Upper lobe of left lung (tissue), 6 donors: Measurements from ENCODE around the gene IFI44L. TPM values are rescaled to one million over a fixed set of nuclear protein-coding genes. Genes with fewer than 3 reads are reported as not detected.

ENCODE experiments used
- ATAC-seq, 2 donors: fragments of 200-7000 bp; cut with Tn5 transposase; one replicate each; pipeline ENCODE4 v1.9.1; 2022; ENCODE audit warnings: mild to moderate bottlenecking in 2 of 2, moderate library complexity in 2 of 2; ENCODE audit not compliant: low FRiP score in 2 of 2
- DNase-seq, 2 donors: peaks; one replicate each; pipeline ENCODE4 v3.0.0-alpha.2; 2019 to 2020
- H3K27ac ChIP-seq, 4 donors: fragments of 200-600 bp; sonication (generic); one replicate each; pipeline ENCODE4 v1.5.1; 2016 to 2019
- H3K27me3 ChIP-seq, 4 donors: fragments of 200-600 bp; sonication (generic); one replicate each; pipeline ENCODE4 v1.5.1; 2017 to 2019
- H3K36me3 ChIP-seq, 4 donors: fragments of 200-600 bp; sonication (generic); one replicate each; pipeline ENCODE4 v1.5.1; 2016 to 2019
- H3K4me1 ChIP-seq, 4 donors: fragments of 200-600 bp; sonication (generic); one replicate each; pipeline ENCODE4 v1.5.1; 2018 to 2019
- H3K4me3 ChIP-seq, 4 donors: fragments of 200-600 bp; sonication (generic); one replicate each; pipeline ENCODE4 v1.5.1; 2017 to 2019; ENCODE audit warnings: mild to moderate bottlenecking in 2 of 4, moderate library complexity in 1 of 4
- H3K9me3 ChIP-seq, 4 donors: fragments of 200-600 bp; sonication (generic); one replicate each; pipeline ENCODE4 v1.5.1; 2018 to 2019
- CTCF ChIP-seq, 6 experiments: fragments of 450-650 bp in 4 of 6; fragments of 200-600 bp in 2 of 6; sonication (generic) in 2 of 6; IDR thresholded peaks; one replicate each; pipeline ENCODE4 v1.5.1; 2016 to 2019; ENCODE audit warnings: antibody characterized with exemption in 6 of 6
- EP300 ChIP-seq, 4 donors: sonication (generic); formaldehyde crosslinking; IDR thresholded peaks; one replicate each; pipeline ENCODE4 v1.5.1; 2017; ENCODE audit warnings: antibody characterized with exemption in 4 of 4, control low read depth in 2 of 4
- POLR2A ChIP-seq, 4 donors: fragments of 450-650 bp; IDR thresholded peaks; one replicate each; pipeline ENCODE4 v1.5.1; 2016 to 2017; ENCODE audit warnings: antibody characterized with exemption in 4 of 4, mild to moderate bottlenecking in 2 of 4
- POLR2AphosphoS5 ChIP-seq, 2 donors: sonication (generic); formaldehyde crosslinking; IDR thresholded peaks; one replicate each; pipeline ENCODE4 v1.5.1; 2017; ENCODE audit warnings: antibody characterized with exemption in 2 of 2
- WGBS, 2 donors: methylation state at CpG; one replicate each; pipeline ENCODE4 v1.1.5; 2017 to 2018; 5-methylcytosine and 5-hydroxymethylcytosine counted together
- total RNA-seq, 6 donors: library from RNA; depleted of rRNA in 4 of 6; stranded (reverse); fragments of >200 nt in 4 of 6; gene quantifications; one replicate each; pipeline versions ENCODE4 v1.1.0 to v1.2.1, GENCODE V29; 2016 to 2021
- donor health status: DM: no; HTN: no; CAD: no; lungs with moderate emphysema.
- donor health status: DM: no; HTN: yes; CAD: no; lungs with severe emphysema.

IFI44L gene
- total RNA-seq, 6 donors from 2014 or later: 6.1 to 29.3 (median 18.3) TPM

GRCh38 chr1:78591971-78592370, 28.3 kb upstream of the IFI44L start:
- H3K27ac ChIP-seq: no peak overlapping the region
- WGBS, 2 donors: 55 to 63% methylated on average over 4 of the region's 4 CpGs
- no peaks in the 10 kb centered on the region for H3K27me3 ChIP-seq
- H3K36me3 ChIP-seq: no peaks in the 10 kb centered on the region
- peaks cover 0 to 8% (median 3%) of the 10 kb centered on the region in 4 donors for H3K9me3 ChIP-seq
- H3K4me3 ChIP-seq: no peak overlapping the region
- ATAC-seq: peak in 1 of 2 donors; percentile 39
- no peak for DNase-seq
- TF ChIP-seq CTCF (IDR thresholded peaks at IDR 0.05): no peak
- no peak for TF ChIP-seq POLR2A (IDR thresholded peaks at IDR 0.05)
- TF ChIP-seq POLR2AphosphoS5 (IDR thresholded peaks at IDR 0.05): no peak
- no peak for TF ChIP-seq EP300 (IDR thresholded peaks at IDR 0.05)
- no peaks in the 10 kb centered on the region for H3K4me1 ChIP-seq

DNA sequence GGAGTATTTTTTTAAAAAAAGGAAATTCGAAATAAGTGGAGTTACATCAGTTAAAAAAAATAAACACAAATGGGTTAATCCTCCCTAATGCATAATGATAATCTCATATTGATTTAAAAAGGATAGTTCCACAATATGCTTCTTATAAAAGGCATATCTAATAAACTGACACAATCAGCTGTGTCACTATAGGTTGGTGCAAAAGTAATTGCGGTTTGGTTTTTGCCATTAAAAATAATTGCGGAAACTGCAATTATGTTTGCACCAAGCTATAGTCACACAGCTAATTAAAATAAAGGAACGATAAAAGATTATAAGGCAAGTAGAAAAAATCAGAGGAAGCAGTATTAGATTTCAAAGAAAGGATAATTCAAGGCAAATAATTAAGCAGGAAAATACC, 21.0 kb upstream of the IFI44L start:
- DNase-seq (no peak), ATAC-seq (no peak)
- Histone ChIP-seq H3K36me3 (no peaks in the 10 kb centered on the region), H3K4me1 (no peaks in the 10 kb centered on the region), H3K27ac (no peak overlapping the region), H3K4me3 (no peak overlapping the region), H3K9me3 (peaks cover 0 to 7% (median 3%) of the 10 kb centered on the region in 4 donors), H3K27me3 (no peaks in the 10 kb centered on the region)
- 64 to 71% methylated on average over 4 of the region's 4 CpGs for WGBS, 2 donors
- TF ChIP-seq CTCF (IDR thresholded peaks at IDR 0.05) (no peak), POLR2AphosphoS5 (IDR thresholded peaks at IDR 0.05) (no peak), POLR2A (IDR thresholded peaks at IDR 0.05) (no peak), EP300 (IDR thresholded peaks at IDR 0.05) (no peak)

GRCh38 chr1:78601068-78601467, 19.2 kb upstream of the IFI44L start:
- Histone ChIP-seq H3K27me3 (no peaks in the 10 kb centered on the region), H3K27ac (no peak overlapping the region), H3K4me1 (no peaks in the 10 kb centered on the region), H3K36me3 (no peaks in the 10 kb centered on the region), H3K4me3 (no peak overlapping the region), H3K9me3 (no peaks in the 10 kb centered on the region)
- TF ChIP-seq EP300 (IDR thresholded peaks at IDR 0.05) (no peak), CTCF (IDR thresholded peaks at IDR 0.05) (no peak), POLR2A (IDR thresholded peaks at IDR 0.05) (no peak)
- WGBS, 2 donors: 25 to 29% methylated on average over 1 of the region's 1 CpG
- no peak for DNase-seq
- ATAC-seq: no peak

- ATAC-seq: no peak
- H3K27ac ChIP-seq: no peak overlapping the region
- peaks cover 0 to 9% (median 0%) of the 10 kb centered on the region in 4 donors for H3K4me1 ChIP-seq
- no peaks in the 10 kb centered on the region for H3K36me3 ChIP-seq
- no peak for DNase-seq
- WGBS, 2 donors: 78 to 93% methylated on average over 1 of the region's 1 CpG
- H3K4me3 ChIP-seq: no peak overlapping the region
- no peaks in the 10 kb centered on the region for H3K9me3 ChIP-seq
- no peak for TF ChIP-seq POLR2AphosphoS5 (IDR thresholded peaks at IDR 0.05)
- no peaks in the 10 kb centered on the region for H3K27me3 ChIP-seq
Measured at GRCh38 chr1:78603206-78603605, 17.0 kb upstream of the IFI44L start.

- Histone ChIP-seq H3K27me3 (no peaks in the 10 kb centered on the region), H3K9me3 (no peaks in the 10 kb centered on the region), H3K4me3 (no peak overlapping the region), H3K4me1 (peaks cover 0 to 9% (median 0%) of the 10 kb centered on the region in 4 donors), H3K27ac (no peak overlapping the region), H3K36me3 (no peaks in the 10 kb centered on the region)
- DNase-seq (no peak), ATAC-seq (no peak)
- WGBS, 2 donors: 88 to 90% methylated on average over 5 of the region's 5 CpGs
- TF ChIP-seq EP300 (IDR thresholded peaks at IDR 0.05) (no peak), POLR2AphosphoS5 (IDR thresholded peaks at IDR 0.05) (no peak), POLR2A (IDR thresholded peaks at IDR 0.05) (no peak), CTCF (IDR thresholded peaks at IDR 0.05) (no peak)
Measured at GRCh38 chr1:78604643-78605042, 15.6 kb upstream of the IFI44L start.
